GM19438 (cell line): ENCODE data around the gene TMEM181.
"Not testable (repeated sequence)": the region's sequence is repeated elsewhere in the genome, so short reads cannot be mapped to it uniquely, and the experiment has no call there.

ENCODE experiments used
- ATAC-seq: cut with Tn5 transposase; IDR thresholded peaks from one replicate; pipeline ENCODE4 v1.9.1; 2021; ENCODE audit warnings: low read depth; ENCODE audit not compliant: unreplicated experiment

TMEM181 gene, protein sequence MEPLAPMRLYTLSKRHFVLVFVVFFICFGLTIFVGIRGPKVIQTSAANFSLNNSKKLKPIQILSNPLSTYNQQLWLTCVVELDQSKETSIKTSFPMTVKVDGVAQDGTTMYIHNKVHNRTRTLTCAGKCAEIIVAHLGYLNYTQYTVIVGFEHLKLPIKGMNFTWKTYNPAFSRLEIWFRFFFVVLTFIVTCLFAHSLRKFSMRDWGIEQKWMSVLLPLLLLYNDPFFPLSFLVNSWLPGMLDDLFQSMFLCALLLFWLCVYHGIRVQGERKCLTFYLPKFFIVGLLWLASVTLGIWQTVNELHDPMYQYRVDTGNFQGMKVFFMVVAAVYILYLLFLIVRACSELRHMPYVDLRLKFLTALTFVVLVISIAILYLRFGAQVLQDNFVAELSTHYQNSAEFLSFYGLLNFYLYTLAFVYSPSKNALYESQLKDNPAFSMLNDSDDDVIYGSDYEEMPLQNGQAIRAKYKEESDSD

GRCh38 chr6:158559895-158560835 lies at the start of gene TMEM181:
Gene TMEM181 (plus strand): TSS chr6:158560091. CDS start chr6:158560225, 134 bp downstream.
- ATAC-seq = peak; percentile 81

GRCh38 chr6:158512809-158513208 lies 47.1 kb upstream of the TMEM181 start:
- no peak for ATAC-seq

GRCh38 chr6:158514176-158514575 lies 45.7 kb upstream of the TMEM181 start:
- ATAC-seq = no peak

GRCh38 chr6:158514991-158515390 lies 44.9 kb upstream of the TMEM181 start:
- ATAC-seq = no peak

DNA sequence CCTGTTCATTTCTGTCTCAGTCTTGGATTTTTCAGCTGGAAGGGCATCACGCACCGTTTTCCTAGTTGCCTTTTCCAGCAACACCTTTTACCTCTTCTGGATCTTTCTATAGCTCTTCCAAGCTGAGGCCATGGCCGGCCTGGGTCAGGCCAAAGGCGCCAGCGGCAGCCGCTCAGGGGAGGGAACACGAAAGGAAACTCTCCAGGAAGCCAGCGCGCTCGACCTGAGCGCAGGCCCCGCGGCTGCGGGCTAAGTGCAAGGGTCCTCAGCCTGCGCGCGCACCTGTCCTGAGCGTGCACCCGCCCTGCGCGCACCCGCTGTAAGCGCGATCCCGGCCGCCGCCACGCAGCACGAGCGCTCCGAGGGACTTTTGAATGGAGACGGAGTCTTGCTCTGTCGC lies 43.8 kb upstream of the TMEM181 start:
- ATAC-seq = no peak

GRCh38 chr6:158517038-158517437 lies 42.9 kb upstream of the TMEM181 start:
- no peak for ATAC-seq

GRCh38 chr6:158517581-158517980 lies 42.3 kb upstream of the TMEM181 start:
- peak; percentile 79 for ATAC-seq

- ATAC-seq = peak; percentile 73
Observed at GRCh38 chr6:158518191-158519127, 41.4 kb upstream of the TMEM181 start.

DNA sequence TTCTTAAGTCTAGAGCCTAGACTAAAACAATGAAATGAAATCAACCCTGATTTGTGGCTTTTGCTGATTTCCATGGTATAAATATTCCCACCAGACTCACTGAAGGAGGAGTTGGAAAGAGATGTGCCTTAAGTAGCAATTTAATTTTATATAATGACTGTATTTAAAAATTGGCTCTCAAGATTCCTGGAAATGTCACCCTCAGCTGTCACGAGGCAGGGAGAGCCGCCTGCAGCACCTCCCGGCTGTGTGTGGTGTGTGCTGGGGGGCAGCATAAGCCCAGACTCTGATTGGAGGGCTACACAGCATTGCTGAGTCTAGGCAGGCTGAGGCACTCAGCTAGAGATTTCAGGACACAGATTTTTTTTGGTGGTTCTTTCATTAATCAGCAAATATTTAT lies 40.6 kb upstream of the TMEM181 start:
- no peak for ATAC-seq

- no peak for ATAC-seq
Observed at GRCh38 chr6:158519761-158520160, 40.1 kb upstream of the TMEM181 start.

GRCh38 chr6:158520975-158521374 lies 38.9 kb upstream of the TMEM181 start:
- ATAC-seq = not testable (repeated sequence)

DNA sequence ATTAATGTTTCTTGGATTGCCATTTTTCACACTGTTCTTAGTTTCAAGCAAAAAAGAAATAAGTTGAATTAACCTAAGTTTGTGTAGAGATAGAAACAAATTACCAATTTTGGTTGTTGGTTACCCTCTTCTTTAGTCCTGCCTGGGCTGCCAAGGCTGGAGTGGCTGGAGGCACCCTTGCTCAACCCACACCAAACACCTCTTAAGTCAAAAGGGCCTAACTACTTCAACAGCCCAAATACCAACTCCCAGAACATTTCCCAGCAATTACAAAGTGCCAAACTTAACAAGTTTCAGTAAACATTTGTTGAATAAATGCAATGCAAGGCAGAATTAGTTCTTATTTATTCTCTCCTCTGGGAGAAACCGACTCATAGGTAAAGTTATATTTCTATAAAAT lies 38.1 kb upstream of the TMEM181 start:
- no peak for ATAC-seq

- ATAC-seq = no peak
Observed at GRCh38 chr6:158522616-158523015, 37.3 kb upstream of the TMEM181 start.

- no peak for ATAC-seq
Observed at GRCh38 chr6:158524311-158524710, 35.6 kb upstream of the TMEM181 start.

GRCh38 chr6:158527858-158528257 lies 32.0 kb upstream of the TMEM181 start:
- not testable (repeated sequence) for ATAC-seq

DNA sequence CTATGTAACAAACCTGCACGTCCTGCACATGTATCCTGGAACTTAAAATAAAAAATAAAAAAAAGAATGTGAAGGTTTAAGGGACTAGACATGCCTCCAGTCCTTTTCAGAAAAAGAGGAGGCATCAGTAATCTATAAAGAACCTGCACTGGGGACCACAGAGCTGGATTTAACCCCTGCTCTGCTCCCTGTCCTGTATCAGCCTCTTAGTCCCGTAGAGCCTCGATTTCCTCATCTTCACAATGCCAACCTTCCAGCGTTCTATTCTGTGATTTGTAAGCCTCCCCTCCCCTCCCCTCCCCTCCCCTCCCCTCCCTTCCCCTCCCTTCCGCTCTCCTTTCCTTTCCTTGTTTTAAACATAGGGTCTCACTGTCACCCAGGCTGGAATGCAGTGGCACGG lies 31.1 kb upstream of the TMEM181 start:
- no peak for ATAC-seq

GRCh38 chr6:158529629-158530028 lies 30.3 kb upstream of the TMEM181 start:
- no peak for ATAC-seq

DNA sequence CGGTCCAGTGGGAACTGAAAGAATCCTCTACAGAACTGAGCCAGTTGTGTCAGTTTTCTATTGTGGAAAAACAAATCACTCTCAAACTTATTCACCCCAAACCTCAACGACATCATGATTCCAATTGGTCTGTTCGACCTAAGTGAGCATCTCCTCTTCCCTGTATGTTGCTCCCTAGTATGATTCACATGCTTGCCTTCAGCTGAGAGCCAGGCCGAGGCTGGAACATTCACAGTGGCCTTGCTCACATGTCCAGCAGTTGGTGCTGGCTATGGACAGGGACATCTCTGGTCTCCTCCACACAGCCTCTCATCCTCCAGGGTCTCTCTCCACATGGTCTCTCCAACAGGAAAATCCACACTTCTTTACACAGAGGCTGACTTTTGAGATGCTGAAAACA lies 28.3 kb upstream of the TMEM181 start:
- no peak for ATAC-seq

DNA sequence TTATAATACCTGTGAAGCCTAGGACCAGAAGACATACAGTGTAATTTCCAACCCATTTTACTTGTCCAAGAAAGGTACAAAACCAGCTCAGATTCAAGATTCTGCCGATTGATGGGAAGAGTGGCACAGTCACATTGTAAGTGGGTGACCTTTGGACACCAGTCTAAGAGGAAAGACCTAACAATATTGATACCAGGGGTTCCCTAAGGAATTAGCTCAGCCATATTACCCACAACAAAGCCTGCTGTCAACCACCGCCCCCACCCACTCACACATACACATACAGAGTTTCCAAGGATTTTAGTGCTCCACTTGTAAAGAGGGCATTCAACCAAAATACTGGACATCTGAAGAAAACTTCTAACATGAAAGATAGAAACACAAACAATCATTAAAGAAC lies 27.9 kb upstream of the TMEM181 start:
- ATAC-seq = no peak
